B cell (primary cell): ENCODE results near the gene APOH. TPM values are rescaled to one million over a fixed set of nuclear protein-coding genes. Genes with fewer than 3 reads are reported as not detected.

Source experiments
- ATAC-seq: fragments of 200-7000 bp; cut with Tn5 transposase; one replicate; pipeline ENCODE4 v1.10.0; 2021; ENCODE audit warnings: low read depth, mild to moderate bottlenecking, moderate number of reproducible peaks, moderate library complexity
- CTCF ChIA-PET: fragments of 350-600 bp; sonication (Branson Sonifier 250); formaldehyde crosslinking; loops from one replicate; lab custom pipeline; 2021; ENCODE audit warnings: antibody characterized with exemption, inconsistent platforms; lab: Charles Lee
- POLR2A ChIA-PET: fragments of 350-600 bp; sonication (Branson Sonifier 250); formaldehyde crosslinking; loops from one replicate; lab custom pipeline; 2021; ENCODE audit warnings: antibody characterized with exemption; lab: Charles Lee
- DNase-seq: peaks from one replicate; pipeline ENCODE4 v3.0.0; 2013
- H2AFZ ChIP-seq: 2 replicates; pipeline ENCODE4 v1.6.1; 2012; ENCODE audit warnings: mild to moderate bottlenecking, low read depth, low read length; ENCODE audit not compliant: insufficient read depth, poor library complexity, severe bottlenecking
- H3K27ac ChIP-seq, 2 donors: 1 replicate in 1 of 2; 2 replicates in 1 of 2; pipeline ENCODE4 v1.5.1; 2012 to 2013; ENCODE audit warnings: low read length in 2 of 2, mild to moderate bottlenecking in 2 of 2, moderate library complexity in 1 of 2
- H3K27me3 ChIP-seq, 4 experiments: fragments of 200-600 bp in 1 of 4; sonication (generic) in 1 of 4; replicated peaks in 1 of 4; 1 replicate in 2 of 4; 2 replicates in 2 of 4; pipeline versions ENCODE4 v1.6.1 to v1.7.0; 2013 to 2016; ENCODE audit warnings: low read length in 3 of 4, mild to moderate bottlenecking in 2 of 4, mixed read lengths in 1 of 4, moderate library complexity in 1 of 4; ENCODE audit not compliant: insufficient read depth in 4 of 4, control insufficient read depth in 3 of 4; ENCODE audit errors: control extremely low read depth in 1 of 4
- H3K36me3 ChIP-seq, 2 experiments: replicated peaks in 1 of 2; 1 replicate in 1 of 2; 2 replicates in 1 of 2; pipeline versions ENCODE4 v1.6.1 to v1.7.1; 2013; ENCODE audit warnings: low read length in 1 of 2; ENCODE audit not compliant: insufficient read depth in 2 of 2, control insufficient read depth in 1 of 2; ENCODE audit errors: control extremely low read depth in 1 of 2, extremely low read depth in 1 of 2
- H3K4me1 ChIP-seq, 2 donors: fragments of 200-600 bp in 1 of 2; sonication (generic) in 1 of 2; 1 replicate in 1 of 2; 2 replicates in 1 of 2; pipeline versions ENCODE4 v1.5.1 to v1.6.1; 2013 to 2017; ENCODE audit warnings: low read length in 2 of 2; ENCODE audit not compliant: control insufficient read depth in 2 of 2, insufficient read depth in 2 of 2
- H3K4me2 ChIP-seq: replicated peaks from 2 replicates; pipeline ENCODE3; 2012; ENCODE audit warnings: mild to moderate bottlenecking, low read depth, low read length; ENCODE audit not compliant: poor library complexity, severe bottlenecking
- H3K4me3 ChIP-seq, 5 experiments: fragments of 200-600 bp in 1 of 5; sonication (generic) in 1 of 5; 1 replicate in 3 of 5; 2 replicates in 2 of 5; pipeline versions ENCODE4 v1.5.1 to v1.7.0; 2011 to 2016; ENCODE audit warnings: low read length in 4 of 5, mild to moderate bottlenecking in 4 of 5, low read depth in 2 of 5, control low read depth in 1 of 5, moderate library complexity in 1 of 5; ENCODE audit not compliant: insufficient read depth in 1 of 5; ENCODE audit errors: control extremely low read depth in 1 of 5, extremely low read depth in 1 of 5
- H3K79me2 ChIP-seq: fragments of 200-600 bp; sonication (generic); one replicate; pipeline ENCODE4 v1.6.0; 2016; ENCODE audit warnings: low read length; ENCODE audit not compliant: control insufficient read depth, insufficient read depth
- H3K9ac ChIP-seq: fragments of 200-600 bp; sonication (generic); 2 replicates; pipeline ENCODE4 v1.6.1; 2017; ENCODE audit warnings: mild to moderate bottlenecking, low read length, moderate library complexity
- H3K9me3 ChIP-seq, 3 donors: one replicate each; pipeline versions ENCODE4 v1.6.1 to v1.7.1; 2013; ENCODE audit warnings: low read length in 2 of 3; ENCODE audit not compliant: control insufficient read depth in 2 of 3, insufficient read depth in 1 of 3; ENCODE audit errors: control extremely low read depth in 1 of 3
- H4K20me1 ChIP-seq: 2 replicates; pipeline ENCODE4 v1.6.0; 2012; ENCODE audit warnings: mild to moderate bottlenecking, low read length; ENCODE audit not compliant: insufficient read depth, control insufficient read depth, poor library complexity, severe bottlenecking
- H3K27ac Mint-ChIP-seq: one replicate; pipeline ENCODE4 v1.8.0; 2021; ENCODE audit warnings: mixed read lengths
- H3K27me3 Mint-ChIP-seq: one replicate; pipeline ENCODE4 v1.8.0; 2021; ENCODE audit warnings: mixed read lengths
- H3K4me1 Mint-ChIP-seq: one replicate; pipeline ENCODE4 v1.8.0; 2021; ENCODE audit warnings: mixed read lengths
- H3K4me3 Mint-ChIP-seq: one replicate; pipeline ENCODE4 v1.8.0; 2021; ENCODE audit warnings: mixed read lengths
- H3K9me3 Mint-ChIP-seq: one replicate; pipeline ENCODE4 v1.8.0; 2022; ENCODE audit warnings: mixed read lengths; ENCODE audit not compliant: insufficient read depth
- CTCF ChIP-seq: fragments of 200-600 bp; IDR thresholded peaks from one replicate; pipeline ENCODE4 v1.8.0; 2022; ENCODE audit warnings: antibody characterized with exemption, mild to moderate bottlenecking
- EZH2 ChIP-seq: IDR thresholded peaks from 2 replicates; pipeline ENCODE4 v1.6.1; 2012; ENCODE audit warnings: borderline replicate concordance, low read depth, mild to moderate bottlenecking, moderate library complexity, low read length; ENCODE audit not compliant: insufficient read depth, poor library complexity, severe bottlenecking
- WGBS: methylation state at CpG from one replicate; pipeline ENCODE4 v1.1.5; 2013; ENCODE audit warnings: missing lambda C conversion rate; ENCODE audit not compliant: insufficient coverage; 5-methylcytosine and 5-hydroxymethylcytosine counted together
- intact Hi-C: fragments of 100-400 bp; cut with micrococcal nuclease; formaldehyde crosslinking; loops from one replicate; pipeline ENCODE4 v1.10.0; 2022
- polyA plus RNA-seq: library from polyadenylated mRNA; depleted of rRNA; stranded (reverse); fragments of >200 nt; gene quantifications from 2 replicates; pipeline ENCODE4 v1.2.3, GENCODE V29; 2012
- total RNA-seq, 2 donors: library from RNA; stranded (reverse); fragments of 120-200 nt in 1 of 2; gene quantifications; 1 replicate in 1 of 2; 2 replicates in 1 of 2; pipeline versions ENCODE4 v1.2.3 to v1.2.4, GENCODE V29; 2013 to 2022

The APOH gene
- total and polyA plus RNA-seq, 2 donors (not counting 1 experiment from before 2014, with no cell fraction given) = not detected

- no peak for TF ChIP-seq EZH2
- no peak for TF ChIP-seq CTCF
- no peak overlapping the region for H3K9ac ChIP-seq
- ChIA-PET CTCF (no interaction called here), POLR2A (no interaction called here)
- intact Hi-C loops = no loop called here
- no peak overlapping the region for H2AFZ ChIP-seq
- peaks cover 5% of the 10 kb centered on the region for H3K9me3 Mint-ChIP-seq
- DNase-seq = no peak
- H3K27ac Mint-ChIP-seq = no peak overlapping the region
- H3K36me3 ChIP-seq = no peaks in the 10 kb centered on the region
- no peak overlapping the region for H3K4me3 Mint-ChIP-seq
- no peak overlapping the region for H3K4me3 ChIP-seq
- no peaks in the 10 kb centered on the region for H3K4me1 Mint-ChIP-seq
- no peaks in the 10 kb centered on the region for H3K27me3 ChIP-seq
- no peak overlapping the region for H3K4me2 ChIP-seq
- ATAC-seq = no peak
- peaks cover 18% of the 10 kb centered on the region for H3K27me3 Mint-ChIP-seq
- H3K27ac ChIP-seq = no peak overlapping the region
- H3K79me2 ChIP-seq = no peaks in the 10 kb centered on the region
- H4K20me1 ChIP-seq = no peaks in the 10 kb centered on the region
- no peaks in the 10 kb centered on the region for H3K4me1 ChIP-seq
- H3K9me3 ChIP-seq = peaks cover 0 to 2% (median 0%) of the 10 kb centered on the region in 3 donors
- 61% methylated on average over 3 of the region's 8 CpGs for WGBS
Observed at GRCh38 chr17:66268247-66268927, 39.2 kb upstream of the APOH start.

GRCh38 chr17:66264696-66265095, 35.5 kb upstream of the APOH start:
- Mint-ChIP-seq H3K4me3 (no peak overlapping the region), H3K27me3 (peaks cover 18% of the 10 kb centered on the region), H3K4me1 (no peaks in the 10 kb centered on the region), H3K9me3 (peaks cover 2% of the 10 kb centered on the region), H3K27ac (no peak overlapping the region)
- no peak overlapping the region for H3K4me3 ChIP-seq
- H2AFZ ChIP-seq = no peak overlapping the region
- H4K20me1 ChIP-seq = no peaks in the 10 kb centered on the region
- intact Hi-C loops = no loop called here
- no peak overlapping the region for H3K4me2 ChIP-seq
- DNase-seq (no peak), ATAC-seq (no peak)
- TF ChIP-seq CTCF (no peak), EZH2 (no peak)
- ChIA-PET POLR2A (no interaction called here), CTCF (no interaction called here)
- no CpG with 5 or more reads among the region's 5 CpGs for WGBS
- no peak overlapping the region for H3K27ac ChIP-seq
- no peaks in the 10 kb centered on the region for H3K36me3 ChIP-seq
- no peaks in the 10 kb centered on the region for H3K79me2 ChIP-seq
- H3K27me3 ChIP-seq = no peaks in the 10 kb centered on the region
- no peaks in the 10 kb centered on the region for H3K9me3 ChIP-seq
- no peaks in the 10 kb centered on the region for H3K4me1 ChIP-seq
- no peak overlapping the region for H3K9ac ChIP-seq
